ENCODE results near the gene EAF1. TPM values are rescaled to one million over a fixed set of nuclear protein-coding genes. Genes with fewer than 3 reads are reported as not detected.
A peak's percentile ranks its signal among the peaks of the same experiment; 100 is the strongest.
"Not testable (repeated sequence)": the region's sequence is repeated elsewhere in the genome, so short reads cannot be mapped to it uniquely, and the experiment has no call there.

The EAF1 gene
- total and polyA plus RNA-seq, 12 donors, result 2.3 to 12.4 (median 8.3) TPM

DNA sequence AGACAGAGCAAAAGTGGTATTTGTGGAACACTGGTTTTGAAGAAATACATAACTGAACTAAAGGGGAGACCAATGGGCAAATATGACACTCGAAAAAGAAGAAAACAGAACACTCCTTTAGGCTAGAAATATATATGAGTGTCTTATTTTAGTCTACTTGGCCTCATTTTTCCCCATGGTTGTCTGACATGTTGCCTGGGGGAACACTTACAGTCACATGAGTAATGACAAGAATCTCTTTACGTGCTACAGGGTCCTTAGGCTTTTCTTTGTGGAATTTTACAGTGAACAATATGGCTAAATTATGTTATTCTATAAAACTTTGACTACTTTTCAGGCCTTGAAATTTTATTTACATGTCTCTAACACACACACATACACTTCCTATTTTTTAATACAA, 17.6 kb upstream of the EAF1 start:
- peaks cover 0 to 70% (median 19%) of the 10 kb centered on the region in 9 donors for H3K36me3 ChIP-seq
- intact Hi-C loops (cut with DNase I), result loop anchor here in 7 of 10 donors (5.0 to 10.0 kb wide), 4 partner anchors 142 to 295 kb away; partner anchors contain the start of gene CAPN7 (in 1 of the 7)
- 95 to 100% methylated on average over 2 of the region's 2 CpGs for WGBS, 2 donors

DNA sequence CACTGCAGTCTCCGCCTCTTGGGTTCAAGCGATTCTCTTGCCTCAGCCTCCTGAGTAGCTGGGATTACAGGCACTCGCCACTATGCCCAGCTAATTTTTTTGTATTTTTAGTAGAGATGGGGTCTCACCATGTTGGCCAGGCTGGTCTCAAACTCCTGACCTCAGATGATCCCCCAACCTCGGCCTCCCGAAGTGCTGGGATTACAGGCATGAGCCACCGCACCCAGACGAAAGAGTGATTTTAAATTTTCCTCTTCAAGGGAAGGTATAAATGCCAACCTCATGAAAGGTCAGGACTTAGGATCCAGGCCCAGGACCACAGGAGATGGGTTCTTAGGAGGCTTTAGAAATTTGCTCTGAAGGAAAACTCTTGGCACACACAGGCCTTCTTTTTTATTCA, 16.4 kb upstream of the EAF1 start:
- H3K9me3 ChIP-seq; DNase-seq; ATAC-seq; H3K27ac ChIP-seq; intact Hi-C loops (cut with DNase I); H3K27me3 ChIP-seq; H3K4me3 ChIP-seq: not testable (repeated sequence)
- H3K36me3 ChIP-seq, result peaks cover 0 to 82% (median 27%) of the 10 kb centered on the region in 9 donors
- 96% methylated on average over 7 of the region's 7 CpGs for WGBS, 2 donors
- peaks cover 0 to 13% (median 0%) of the 10 kb centered on the region in 9 donors for H3K4me1 ChIP-seq

More for the DNA sequence above, 17.6 kb upstream of the EAF1 start:
- ATAC-seq (no peak), DNase-seq (no peak)
- TF ChIP-seq, protein P1, sequence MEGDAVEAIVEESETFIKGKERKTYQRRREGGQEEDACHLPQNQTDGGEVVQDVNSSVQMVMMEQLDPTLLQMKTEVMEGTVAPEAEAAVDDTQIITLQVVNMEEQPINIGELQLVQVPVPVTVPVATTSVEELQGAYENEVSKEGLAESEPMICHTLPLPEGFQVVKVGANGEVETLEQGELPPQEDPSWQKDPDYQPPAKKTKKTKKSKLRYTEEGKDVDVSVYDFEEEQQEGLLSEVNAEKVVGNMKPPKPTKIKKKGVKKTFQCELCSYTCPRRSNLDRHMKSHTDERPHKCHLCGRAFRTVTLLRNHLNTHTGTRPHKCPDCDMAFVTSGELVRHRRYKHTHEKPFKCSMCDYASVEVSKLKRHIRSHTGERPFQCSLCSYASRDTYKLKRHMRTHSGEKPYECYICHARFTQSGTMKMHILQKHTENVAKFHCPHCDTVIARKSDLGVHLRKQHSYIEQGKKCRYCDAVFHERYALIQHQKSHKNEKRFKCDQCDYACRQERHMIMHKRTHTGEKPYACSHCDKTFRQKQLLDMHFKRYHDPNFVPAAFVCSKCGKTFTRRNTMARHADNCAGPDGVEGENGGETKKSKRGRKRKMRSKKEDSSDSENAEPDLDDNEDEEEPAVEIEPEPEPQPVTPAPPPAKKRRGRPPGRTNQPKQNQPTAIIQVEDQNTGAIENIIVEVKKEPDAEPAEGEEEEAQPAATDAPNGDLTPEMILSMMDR (IDR thresholded peaks at IDR 0.05), result no peak
- Histone ChIP-seq H3K4me3 (no peak overlapping the region), H3K4me1 (peaks cover 0 to 18% (median 0%) of the 10 kb centered on the region in 9 donors), H3K27me3 (no peaks in the 10 kb centered on the region), H3K9me3 (no peaks in the 10 kb centered on the region), H3K27ac (peak overlapping the region in 1 of 10 donors; percentile 20)

DNA sequence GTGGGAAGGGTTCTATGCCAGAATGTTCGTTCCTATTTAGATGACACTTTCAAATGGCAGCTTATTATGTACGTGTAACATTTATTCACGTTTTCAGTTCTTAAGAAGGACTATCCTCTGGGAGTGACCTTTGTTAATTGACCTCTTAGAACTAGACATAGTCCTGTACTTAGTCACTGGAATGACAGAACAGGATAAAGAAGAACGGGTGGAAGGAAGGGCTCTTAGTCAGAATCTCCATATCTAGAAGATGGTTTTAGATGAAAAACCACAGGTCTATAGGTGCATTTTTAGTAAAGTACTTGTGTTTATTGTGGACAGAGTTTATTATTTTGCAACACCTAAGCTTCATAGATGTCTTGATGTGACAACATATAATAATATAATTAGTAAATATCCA, 6.5 kb upstream of the EAF1 start:
- intact Hi-C loops (cut with DNase I), result no loop called here
- Histone ChIP-seq H3K9me3 (no peaks in the 10 kb centered on the region), H3K4me1 (peaks cover 0 to 13% (median 8%) of the 10 kb centered on the region in 9 donors), H3K27me3 (no peaks in the 10 kb centered on the region), H3K27ac (no peak overlapping the region), H3K4me3 (no peak overlapping the region), H3K36me3 (peaks cover 0 to 98% (median 14%) of the 10 kb centered on the region in 9 donors)
- no peak for ATAC-seq
- TF ChIP-seq, protein P1 (IDR thresholded peaks at IDR 0.05), result no peak
- DNase-seq, result no peak
- 74 to 75% methylated on average over 4 of the region's 4 CpGs for WGBS, 2 donors

DNA sequence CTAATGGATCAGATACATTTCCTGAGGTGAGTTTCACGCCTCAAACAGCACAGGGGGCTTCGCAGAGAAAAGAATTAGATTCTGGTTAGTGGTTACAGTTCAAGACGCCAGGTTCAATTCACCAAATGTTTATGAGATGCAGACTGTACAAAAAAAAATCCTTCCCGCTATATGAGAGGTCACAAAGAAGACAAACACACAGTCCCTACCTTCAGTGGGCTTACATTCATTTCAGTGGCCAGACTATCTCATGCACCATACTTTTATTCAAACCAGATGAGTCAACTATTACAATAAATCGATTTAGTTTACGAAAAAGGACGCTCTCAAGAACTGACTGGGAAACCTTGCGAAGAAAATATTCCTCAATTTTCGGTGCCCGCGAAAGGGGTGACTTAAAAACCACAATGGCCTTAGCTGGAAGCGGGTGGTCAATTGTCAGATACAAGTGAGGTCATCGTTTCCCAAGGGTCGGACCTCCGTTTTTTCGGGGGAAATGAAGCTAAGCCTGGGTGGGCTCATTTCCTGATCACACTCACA, 749 bp upstream of the EAF1 start:
- peak overlapping the region; percentile 75 to 100 (median 90) for H3K4me3 ChIP-seq
- no peaks in the 10 kb centered on the region for H3K9me3 ChIP-seq
- TF ChIP-seq, protein P1 (IDR thresholded peaks at IDR 0.05), result no peak
- DNase-seq (no peak), ATAC-seq (no peak)
- peaks cover 0 to 58% (median 24%) of the 10 kb centered on the region in 9 donors for H3K36me3 ChIP-seq
- H3K27ac ChIP-seq, result peak overlapping the region in 8 of 10 donors; percentile 66 to 96 (median 88)
- peaks cover 5 to 58% (median 39%) of the 10 kb centered on the region in 9 donors for H3K4me1 ChIP-seq
- H3K27me3 ChIP-seq, result no peaks in the 10 kb centered on the region
- intact Hi-C loops (cut with DNase I), result loop anchor here in 6 of 10 donors (5.0 kb wide), 3 partner anchors 116 to 136 kb away; no protein-coding TSS in a partner anchor
- 42 to 47% methylated on average over 16 of the region's 16 CpGs for WGBS, 2 donors

DNA sequence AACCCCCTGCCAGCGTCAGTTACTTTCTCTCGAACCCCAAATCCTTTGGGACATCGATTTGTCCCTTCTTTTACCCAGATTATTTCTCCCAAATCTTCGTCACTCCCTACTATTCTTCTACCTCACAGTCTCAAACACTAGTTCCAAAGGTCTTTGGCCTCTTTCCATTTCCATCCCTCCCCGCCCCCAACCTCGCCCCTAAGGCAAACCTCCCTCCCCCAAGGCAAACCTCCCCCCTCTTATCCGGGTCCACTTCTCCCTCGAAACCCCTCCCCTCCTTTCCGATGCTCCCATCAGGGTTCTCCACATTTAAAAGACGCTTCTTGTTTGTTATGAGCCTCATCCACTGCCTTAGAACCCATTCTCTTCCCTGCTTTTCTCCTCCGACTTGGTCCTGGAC, 583 bp downstream of the EAF1 start:
- 0 to 1% methylated on average over 11 of the region's 11 CpGs for WGBS, 2 donors
- H3K9me3 ChIP-seq, result no peaks in the 10 kb centered on the region
- H3K27me3 ChIP-seq, result no peaks in the 10 kb centered on the region
- H3K36me3 ChIP-seq, result peaks cover 0 to 58% (median 28%) of the 10 kb centered on the region in 9 donors
- H3K4me1 ChIP-seq, result peaks cover 5 to 63% (median 39%) of the 10 kb centered on the region in 9 donors
- ATAC-seq (peak in 5 of 8 donors; percentile 7 to 44 (median 23)), DNase-seq (no peak)
- intact Hi-C loops (cut with DNase I), result loop anchor here in 6 of 10 donors (5.0 kb wide), 3 partner anchors 114 to 134 kb away; no protein-coding TSS in a partner anchor
- H3K4me3 ChIP-seq, result peak overlapping the region; percentile 75 to 100 (median 90)
- TF ChIP-seq, protein P1 (IDR thresholded peaks at IDR 0.05), result no peak
- peak overlapping the region; percentile 21 to 96 (median 86) for H3K27ac ChIP-seq
